Smooth muscle cell (in vitro differentiated cells): ENCODE measurements around the gene MLLT1. TPM values are rescaled to one million over a fixed set of nuclear protein-coding genes. Genes with fewer than 3 reads are reported as not detected.

Experiments
- DNase-seq: peaks from one replicate; lab custom pipeline; 2025; ENCODE audit not compliant: unreplicated experiment; lab: John Stamatoyannopoulos, UW
- H2AFZ ChIP-seq: fragments of 200-600 bp; sonication (generic); 2 replicates; pipeline ENCODE4 v1.6.0; 2016; ENCODE audit warnings: antibody characterized with exemption, low read depth, mild to moderate bottlenecking
- H3F3A ChIP-seq: fragments of 200-600 bp; sonication (generic); 2 replicates; pipeline ENCODE4 v1.6.0; 2017; ENCODE audit warnings: antibody characterized with exemption, low read depth
- H3K27ac ChIP-seq: fragments of 200-600 bp; sonication (generic); 2 replicates; pipeline ENCODE4 v1.5.1; 2016; ENCODE audit warnings: low read depth, mild to moderate bottlenecking
- H3K27me3 ChIP-seq: fragments of 200-600 bp; sonication (generic); 2 replicates; pipeline ENCODE4 v1.6.1; 2016; ENCODE audit warnings: low read depth, mild to moderate bottlenecking
- H3K36me3 ChIP-seq: fragments of 200-600 bp; sonication (generic); 2 replicates; pipeline ENCODE4 v1.5.1; 2016; ENCODE audit warnings: low read depth
- H3K4me1 ChIP-seq: fragments of 200-600 bp; sonication (generic); 2 replicates; pipeline ENCODE4 v1.5.1; 2016; ENCODE audit warnings: low read depth
- H3K4me2 ChIP-seq: fragments of 200-600 bp; sonication (generic); 2 replicates; pipeline ENCODE4 v1.6.0; 2016; ENCODE audit warnings: mild to moderate bottlenecking
- H3K4me3 ChIP-seq: fragments of 200-600 bp; sonication (generic); 2 replicates; pipeline ENCODE4 v1.5.1; 2016; ENCODE audit warnings: mild to moderate bottlenecking
- H3K79me2 ChIP-seq: fragments of 200-600 bp; sonication (generic); 2 replicates; pipeline ENCODE4 v1.6.0; 2016; ENCODE audit warnings: low read depth, mild to moderate bottlenecking
- H3K9ac ChIP-seq: fragments of 200-600 bp; sonication (generic); 2 replicates; pipeline ENCODE4 v1.6.0; 2016; ENCODE audit warnings: low read depth
- H3K9me3 ChIP-seq: fragments of 200-600 bp; sonication (generic); replicated peaks from 2 replicates; pipeline ENCODE4 v1.5.1; 2016; ENCODE audit warnings: low read depth
- H4K20me1 ChIP-seq: fragments of 200-600 bp; sonication (generic); 2 replicates; pipeline ENCODE4 v1.6.0; 2016; ENCODE audit warnings: low read depth
- CTCF ChIP-seq: fragments of 200-600 bp; sonication (generic); IDR thresholded peaks from 2 replicates; pipeline ENCODE4 v1.5.1; 2017; ENCODE audit warnings: borderline replicate concordance, mild to moderate bottlenecking, antibody characterized with exemption; ENCODE audit not compliant: insufficient read depth, poor library complexity, severe bottlenecking
- WGBS: methylation state at CpG from one replicate; pipeline ENCODE4 v1.1.7; 2016; ENCODE audit warnings: low lambda C conversion rate; 5-methylcytosine and 5-hydroxymethylcytosine counted together
- polyA plus RNA-seq: library from polyadenylated mRNA; unstranded; fragments of >200 nt; fragmentation: Nextera tagmentation; extraction: Ambion mirVana; gene quantifications from 2 replicates; pipeline ENCODE4 v1.2.1, GENCODE V29; 2016
- total RNA-seq: library from RNA; depleted of rRNA; stranded (reverse); fragments of >200 nt; gene quantifications from 2 replicates; pipeline ENCODE4 v1.2.3, GENCODE V29; 2014

MLLT1 gene
- total and polyA plus RNA-seq, 2 experiments from 2014 or later: 18.8 to 27.3 TPM

- H3K79me2 ChIP-seq: peaks cover 98% of the 10 kb centered on the region
- no peak overlapping the region for H3K4me2 ChIP-seq
- no peaks in the 10 kb centered on the region for H3K36me3 ChIP-seq
- H2AFZ ChIP-seq: no peak overlapping the region
- H3K27ac ChIP-seq: no peak overlapping the region
- WGBS: 92% methylated on average over 9 of the region's 9 CpGs
- H3K4me3 ChIP-seq: no peak overlapping the region
- no peaks in the 10 kb centered on the region for H3K4me1 ChIP-seq
- H3K9ac ChIP-seq: no peak overlapping the region
- no peaks in the 10 kb centered on the region for H3F3A ChIP-seq
- no peak for DNase-seq
- TF ChIP-seq CTCF: no peak
- H3K27me3 ChIP-seq: no peaks in the 10 kb centered on the region
- H3K9me3 ChIP-seq: no peaks in the 10 kb centered on the region
- H4K20me1 ChIP-seq: peaks cover 86% of the 10 kb centered on the region
These were observed 27.7 kb downstream of the MLLT1 start for GRCh38 chr19:6252066-6252465.

- Histone ChIP-seq H4K20me1 (peaks cover 86% of the 10 kb centered on the region), H3K9me3 (no peaks in the 10 kb centered on the region), H3F3A (no peaks in the 10 kb centered on the region), H3K4me2 (no peak overlapping the region), H3K36me3 (no peaks in the 10 kb centered on the region), H3K4me1 (no peaks in the 10 kb centered on the region), H3K79me2 (peaks cover 98% of the 10 kb centered on the region), H3K4me3 (no peak overlapping the region), H3K9ac (no peak overlapping the region), H3K27ac (no peak overlapping the region), H3K27me3 (no peaks in the 10 kb centered on the region), H2AFZ (no peak overlapping the region)
- no peak for TF ChIP-seq CTCF
- WGBS: 97% methylated on average over 13 of the region's 13 CpGs
- no peak for DNase-seq
These were observed 28.9 kb downstream of the MLLT1 start for GRCh38 chr19:6250909-6251308.

- Histone ChIP-seq H2AFZ (no peak overlapping the region), H3K27ac (peak overlapping the region; percentile 36), H3K4me2 (no peak overlapping the region), H3K79me2 (peaks cover 98% of the 10 kb centered on the region), H3K27me3 (no peaks in the 10 kb centered on the region), H4K20me1 (peaks cover 86% of the 10 kb centered on the region), H3K9me3 (no peaks in the 10 kb centered on the region), H3K36me3 (no peaks in the 10 kb centered on the region), H3K4me1 (no peaks in the 10 kb centered on the region), H3K4me3 (no peak overlapping the region), H3F3A (no peaks in the 10 kb centered on the region), H3K9ac (no peak overlapping the region)
- 93% methylated on average over 4 of the region's 4 CpGs for WGBS
- DNase-seq: no peak
- TF ChIP-seq CTCF: no peak
These were observed 29.7 kb downstream of the MLLT1 start for GRCh38 chr19:6250024-6250615.

GRCh38 chr19:6249296-6249695, 30.5 kb downstream of the MLLT1 start:
- Histone ChIP-seq H3K27me3 (no peaks in the 10 kb centered on the region), H3F3A (no peaks in the 10 kb centered on the region), H4K20me1 (peaks cover 86% of the 10 kb centered on the region), H3K9me3 (no peaks in the 10 kb centered on the region), H3K79me2 (peaks cover 98% of the 10 kb centered on the region), H3K36me3 (no peaks in the 10 kb centered on the region), H3K27ac (peak overlapping the region; percentile 36), H3K4me3 (no peak overlapping the region), H3K4me1 (no peaks in the 10 kb centered on the region), H3K9ac (no peak overlapping the region), H2AFZ (no peak overlapping the region), H3K4me2 (no peak overlapping the region)
- no peak for DNase-seq
- 92% methylated on average over 9 of the region's 9 CpGs for WGBS
- no peak for TF ChIP-seq CTCF
